OCI-LY1 (cell line): ENCODE results near the gene HHIPL1.
"Not testable (repeated sequence)": the region's sequence is repeated elsewhere in the genome, so short reads cannot be mapped to it uniquely, and the experiment has no call there.

Source experiments
- CTCF ChIP-seq: fragments of 200-600 bp; sonication (generic), shearing (Covaris generic); IDR thresholded peaks from 2 replicates; pipeline ENCODE4 v1.5.1; 2017; ENCODE audit warnings: mild to moderate bottlenecking, antibody characterized with exemption, low read length, moderate library complexity, mixed read lengths
- EZH2 ChIP-seq: fragments of 200-600 bp; sonication (generic), shearing (Covaris generic); IDR thresholded peaks from 2 replicates; pipeline ENCODE4 v1.8.0; 2017; ENCODE audit warnings: borderline replicate concordance, mixed run types, mild to moderate bottlenecking, antibody characterized with exemption, low read length, moderate library complexity, mixed read lengths

DNA sequence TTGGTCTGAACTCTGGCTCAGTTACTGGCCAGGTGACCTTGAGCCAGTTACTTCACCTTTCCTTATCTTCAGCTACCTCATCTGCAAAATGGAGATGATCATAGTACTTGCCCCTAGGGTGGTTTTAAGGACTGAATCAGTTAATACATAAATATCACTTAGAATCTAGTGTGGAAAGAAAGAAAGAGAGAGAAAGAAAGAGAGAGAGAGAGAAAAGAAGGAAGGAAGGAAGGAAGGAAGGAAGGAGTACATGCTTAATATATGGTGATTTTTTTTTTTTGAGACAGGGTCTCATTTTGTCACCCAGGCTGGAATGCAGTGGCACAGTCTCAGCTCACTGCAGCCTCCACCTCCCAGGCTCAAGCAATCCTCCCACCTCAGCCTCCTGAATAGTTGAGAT lies 16.3 kb downstream of the HHIPL1 start:
- not testable (repeated sequence) for TF ChIP-seq CTCF, EZH2
